ENCODE measurements around the gene ITGB7. TPM values are rescaled to one million over a fixed set of nuclear protein-coding genes. Genes with fewer than 3 reads are reported as not detected.
"Not testable (repeated sequence)": the region's sequence is repeated elsewhere in the genome, so short reads cannot be mapped to it uniquely, and the experiment has no call there.

The ITGB7 gene
- total and polyA plus RNA-seq, 10 of the 15 experiments (the other 5 are each of a cell fraction or from before 2014, with no cell fraction given), result 54.5 to 487 (median 252) TPM

DNA sequence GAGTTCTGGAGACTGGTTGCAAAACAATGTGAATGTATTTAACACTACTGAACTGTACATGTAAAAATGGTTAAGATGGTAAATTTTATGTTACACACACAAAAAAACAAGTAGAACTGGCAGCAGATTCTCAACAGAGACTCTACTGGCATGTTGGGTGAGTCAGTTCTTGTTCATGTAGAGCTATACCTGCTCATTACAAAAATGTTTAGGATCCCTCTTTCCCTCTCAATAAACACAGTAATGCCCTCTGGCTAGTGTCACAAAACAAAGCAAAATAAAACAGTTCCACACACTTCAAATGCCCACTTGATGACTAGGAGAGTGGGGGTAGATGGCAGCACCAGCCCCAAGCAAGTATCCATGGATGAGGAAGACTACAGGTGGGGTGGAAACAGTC lies 40.2 kb downstream of the ITGB7 start:
- H3K27ac ChIP-seq (ENCODE audit: control insufficient read depth, insufficient read depth), result no peak overlapping the region
- no peaks in the 10 kb centered on the region for H3K9me3 ChIP-seq (replicated peaks; ENCODE audit: control insufficient read depth, insufficient read depth, low read length)
- RAD21 ChIA-PET (ENCODE audit: unreplicated experiment), result no interaction called here
- DNase-seq (ENCODE audit: low read depth, low spot score) (no peak), ATAC-seq (no peak), FAIRE-seq (no peak)
- H3K27me3 ChIP-seq (replicated peaks in 1 of 2; ENCODE audit: control insufficient read depth in 2 of 2, insufficient read depth in 2 of 2, low read length in 1 of 2), result no peaks in the 10 kb centered on the region
- in situ Hi-C loops (cut with MboI) (no loop called here), intact Hi-C loops (cut with micrococcal nuclease; ENCODE audit: unreplicated experiment) (no loop called here)
- no peak overlapping the region for H3K4me2 ChIP-seq (ENCODE audit: control insufficient read depth, insufficient read depth)
- H3K79me2 ChIP-seq (ENCODE audit: control insufficient read depth, insufficient read depth, low read length), result no peaks in the 10 kb centered on the region
- no peak overlapping the region for H2AFZ ChIP-seq (ENCODE audit: control insufficient read depth, low read depth, low read length)
- no TSS peak for BruUV-seq (replicated peaks)
- no peaks in the 10 kb centered on the region for H3K4me1 ChIP-seq (ENCODE audit: control insufficient read depth, insufficient read depth, low read length)
- no peaks in the 10 kb centered on the region for H4K20me1 ChIP-seq (ENCODE audit: control insufficient read depth, insufficient read depth)
- POLR2A ChIA-PET, result no interaction called here
- H3K36me3 ChIP-seq (ENCODE audit: control insufficient read depth in 2 of 2, insufficient read depth in 2 of 2, low read length in 1 of 2), result peaks cover 0 to 1% of the 10 kb centered on the region in 2 experiments; a peak in 1 of 4 replicates
- CTCF ChIA-PET, result interaction anchor here (2.1 kb wide), 1 partner anchor 47 kb away, joined by 5 read pairs; no protein-coding TSS in a partner anchor
- SMC1A ChIA-PET (ENCODE audit: uncharacterized antibody, unreplicated experiment), result no interaction called here
- H3K9ac ChIP-seq (ENCODE audit: control insufficient read depth, insufficient read depth, low read length), result no peak overlapping the region
- no peak for TF ChIP-seq SUPT20H (IDR thresholded peaks at IDR 0.05; ENCODE audit: borderline replicate concordance, control insufficient read depth, low read depth, low read length)
- TF ChIP-seq, protein P1, sequence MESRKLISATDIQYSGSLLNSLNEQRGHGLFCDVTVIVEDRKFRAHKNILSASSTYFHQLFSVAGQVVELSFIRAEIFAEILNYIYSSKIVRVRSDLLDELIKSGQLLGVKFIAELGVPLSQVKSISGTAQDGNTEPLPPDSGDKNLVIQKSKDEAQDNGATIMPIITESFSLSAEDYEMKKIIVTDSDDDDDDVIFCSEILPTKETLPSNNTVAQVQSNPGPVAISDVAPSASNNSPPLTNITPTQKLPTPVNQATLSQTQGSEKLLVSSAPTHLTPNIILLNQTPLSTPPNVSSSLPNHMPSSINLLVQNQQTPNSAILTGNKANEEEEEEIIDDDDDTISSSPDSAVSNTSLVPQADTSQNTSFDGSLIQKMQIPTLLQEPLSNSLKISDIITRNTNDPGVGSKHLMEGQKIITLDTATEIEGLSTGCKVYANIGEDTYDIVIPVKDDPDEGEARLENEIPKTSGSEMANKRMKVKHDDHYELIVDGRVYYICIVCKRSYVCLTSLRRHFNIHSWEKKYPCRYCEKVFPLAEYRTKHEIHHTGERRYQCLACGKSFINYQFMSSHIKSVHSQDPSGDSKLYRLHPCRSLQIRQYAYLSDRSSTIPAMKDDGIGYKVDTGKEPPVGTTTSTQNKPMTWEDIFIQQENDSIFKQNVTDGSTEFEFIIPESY (IDR thresholded peaks at IDR 0.05), result no peak
- TF ChIP-seq BRCA1 (IDR thresholded peaks at IDR 0.05; ENCODE audit: low read depth, low read length), result no peak
- H3K4me3 ChIP-seq, result no peak overlapping the region

DNA sequence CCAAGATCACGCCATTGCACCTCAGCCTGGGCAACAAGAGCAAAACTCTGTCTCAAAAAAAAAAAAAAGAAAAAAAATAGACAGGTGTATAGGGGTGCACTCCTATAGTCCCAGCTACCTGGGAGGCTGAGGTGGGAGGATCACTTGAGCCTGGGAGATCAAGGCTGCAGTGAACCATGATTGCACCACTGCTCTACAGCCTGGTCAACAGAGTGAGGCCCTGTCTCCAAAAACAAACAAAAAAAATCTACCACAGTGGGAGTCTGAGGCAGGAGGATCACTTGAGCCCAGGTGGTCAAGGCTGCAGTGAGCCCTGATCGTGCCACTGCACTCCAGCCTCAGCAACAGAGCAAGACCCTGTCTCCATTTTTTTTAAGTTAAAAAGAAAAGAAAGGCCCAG lies 44.0 kb downstream of the ITGB7 start:
- BruUV-seq (replicated peaks); RAD21 ChIA-PET (ENCODE audit: unreplicated experiment); FAIRE-seq: not testable (repeated sequence)

More for the DNA sequence above, 44.0 kb downstream of the ITGB7 start:
- H3K9ac ChIP-seq (ENCODE audit: control insufficient read depth, insufficient read depth, low read length); H3K27ac ChIP-seq (ENCODE audit: control insufficient read depth, insufficient read depth); POLR2A ChIA-PET; H3K4me2 ChIP-seq (ENCODE audit: control insufficient read depth, insufficient read depth); H4K20me1 ChIP-seq (ENCODE audit: control insufficient read depth, insufficient read depth); H3K27me3 ChIP-seq (replicated peaks in 1 of 2; ENCODE audit: control insufficient read depth in 2 of 2, insufficient read depth in 2 of 2, low read length in 1 of 2); ATAC-seq; intact Hi-C loops (cut with micrococcal nuclease; ENCODE audit: unreplicated experiment); H3K79me2 ChIP-seq (ENCODE audit: control insufficient read depth, insufficient read depth, low read length); H2AFZ ChIP-seq (ENCODE audit: control insufficient read depth, low read depth, low read length); H3K9me3 ChIP-seq (replicated peaks; ENCODE audit: control insufficient read depth, insufficient read depth, low read length); H3K4me3 ChIP-seq; H3K36me3 ChIP-seq (ENCODE audit: control insufficient read depth in 2 of 2, insufficient read depth in 2 of 2, low read length in 1 of 2); DNase-seq (ENCODE audit: low read depth, low spot score); H3K4me1 ChIP-seq (ENCODE audit: control insufficient read depth, insufficient read depth, low read length): not testable (repeated sequence)
- WGBS (ENCODE audit: insufficient coverage, insufficient replicate concordance, low lambda C conversion rate, missing lambda C conversion rate), result 56% methylated on average over 2 of the region's 2 CpGs
- in situ Hi-C loops (cut with MboI), result loop anchor here (5.0 kb wide), 1 partner anchor 124 kb away; no protein-coding TSS in a partner anchor
- CTCF ChIA-PET, result interaction anchor here (1.0 to 8.3 kb wide), 7 partner anchors 10 to 124 kb away, joined by 3 to 188 read pairs (median 7); partner anchors contain the start of genes CSAD, ITGB7 and ZNF740
- SMC1A ChIA-PET (ENCODE audit: uncharacterized antibody, unreplicated experiment), result interaction anchor here (0.6 to 5.5 kb wide), 6 partner anchors 13 to 174 kb away, joined by 3 to 39 read pairs (median 4); partner anchors contain the start of genes AAAS, CSAD and ZNF740

Measured in GM12878 (cell line).